PFSK-1 (cell line): Measurements from ENCODE around the gene CAMTA1.

Source experiments
- FOXP2 ChIP-seq: optimal IDR thresholded peaks from 2 replicates; pipeline ENCODE3; 2011; ENCODE audit warnings: borderline replicate concordance, control low read depth, inconsistent platforms; ENCODE audit not compliant: insufficient read depth; ENCODE audit errors: extremely low read length, extremely low read depth
- POLR2AphosphoS5 ChIP-seq: IDR thresholded peaks from 2 replicates; pipeline ENCODE4 v1.6.1; 2012; ENCODE audit warnings: low read depth, mild to moderate bottlenecking, control low read depth, low read length, moderate library complexity
- SIN3A ChIP-seq: IDR thresholded peaks from 2 replicates; pipeline ENCODE4 v1.6.1; 2012; ENCODE audit warnings: mild to moderate bottlenecking, low read length, moderate library complexity, borderline replicate concordance; ENCODE audit not compliant: insufficient read depth
- TAF1 ChIP-seq: IDR thresholded peaks from 2 replicates; pipeline ENCODE4 v1.6.1; 2012; ENCODE audit warnings: low read length, control low read depth, borderline replicate concordance; ENCODE audit not compliant: insufficient read depth
- TF ChIP-seq, protein P1 (sequence below), 2 experiments: IDR thresholded peaks; 2 replicates each; pipeline versions ENCODE4 v1.6.1 to v1.8.0; 2011 to 2012; ENCODE audit warnings: low read depth in 2 of 2, low read length in 2 of 2, control low read depth in 1 of 2, inconsistent platforms in 1 of 2, mild to moderate bottlenecking in 1 of 2, moderate library complexity in 1 of 2; ENCODE audit not compliant: insufficient read depth in 1 of 2

DNA sequence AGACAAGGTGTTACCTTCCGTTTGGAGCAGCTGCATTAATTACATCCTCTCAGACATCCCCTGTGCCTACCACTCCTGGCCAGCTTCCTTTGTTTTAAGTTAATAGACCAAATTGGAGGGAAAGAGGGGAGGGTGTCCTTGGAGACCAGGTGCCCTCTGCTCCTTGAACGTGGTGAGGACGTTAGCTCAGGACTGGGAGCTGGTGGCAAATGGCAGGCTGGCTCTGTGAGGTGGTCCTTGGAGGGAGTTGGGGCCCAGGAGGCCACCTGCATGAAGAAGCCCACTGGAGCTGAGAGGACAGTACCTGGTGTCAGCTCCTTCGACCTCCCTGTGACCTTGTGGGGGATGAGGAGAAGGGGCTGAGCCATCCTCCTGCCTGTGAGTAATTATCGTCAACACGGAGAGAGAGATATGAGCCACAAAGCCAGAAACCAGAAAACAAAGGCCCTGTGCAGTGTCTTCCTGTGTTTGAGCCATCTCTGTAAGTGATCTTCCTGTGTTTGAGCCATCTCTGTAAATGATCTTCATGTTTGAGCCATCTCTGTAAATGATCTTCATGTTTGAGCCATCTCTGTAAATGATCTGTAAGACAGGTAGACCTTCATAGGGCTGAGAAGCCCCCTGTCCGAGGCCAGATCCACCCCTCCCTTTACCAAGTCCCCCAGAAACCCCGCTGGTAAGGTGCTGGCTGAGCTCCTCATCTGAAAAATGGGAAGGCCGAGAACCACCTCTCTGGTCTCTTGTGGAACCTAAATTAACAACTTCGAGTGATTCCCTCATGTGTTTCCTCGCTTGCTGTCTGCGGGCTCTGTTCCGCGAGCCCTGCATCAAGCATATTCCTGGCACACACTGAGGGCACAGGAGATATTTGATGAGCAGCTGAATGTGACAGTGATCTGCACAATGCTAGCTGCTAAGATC is 126.0 kb downstream of the CAMTA1 start:
- no peak for TF ChIP-seq POLR2AphosphoS5
- no peak for TF ChIP-seq TAF1
- TF ChIP-seq, protein P1, sequence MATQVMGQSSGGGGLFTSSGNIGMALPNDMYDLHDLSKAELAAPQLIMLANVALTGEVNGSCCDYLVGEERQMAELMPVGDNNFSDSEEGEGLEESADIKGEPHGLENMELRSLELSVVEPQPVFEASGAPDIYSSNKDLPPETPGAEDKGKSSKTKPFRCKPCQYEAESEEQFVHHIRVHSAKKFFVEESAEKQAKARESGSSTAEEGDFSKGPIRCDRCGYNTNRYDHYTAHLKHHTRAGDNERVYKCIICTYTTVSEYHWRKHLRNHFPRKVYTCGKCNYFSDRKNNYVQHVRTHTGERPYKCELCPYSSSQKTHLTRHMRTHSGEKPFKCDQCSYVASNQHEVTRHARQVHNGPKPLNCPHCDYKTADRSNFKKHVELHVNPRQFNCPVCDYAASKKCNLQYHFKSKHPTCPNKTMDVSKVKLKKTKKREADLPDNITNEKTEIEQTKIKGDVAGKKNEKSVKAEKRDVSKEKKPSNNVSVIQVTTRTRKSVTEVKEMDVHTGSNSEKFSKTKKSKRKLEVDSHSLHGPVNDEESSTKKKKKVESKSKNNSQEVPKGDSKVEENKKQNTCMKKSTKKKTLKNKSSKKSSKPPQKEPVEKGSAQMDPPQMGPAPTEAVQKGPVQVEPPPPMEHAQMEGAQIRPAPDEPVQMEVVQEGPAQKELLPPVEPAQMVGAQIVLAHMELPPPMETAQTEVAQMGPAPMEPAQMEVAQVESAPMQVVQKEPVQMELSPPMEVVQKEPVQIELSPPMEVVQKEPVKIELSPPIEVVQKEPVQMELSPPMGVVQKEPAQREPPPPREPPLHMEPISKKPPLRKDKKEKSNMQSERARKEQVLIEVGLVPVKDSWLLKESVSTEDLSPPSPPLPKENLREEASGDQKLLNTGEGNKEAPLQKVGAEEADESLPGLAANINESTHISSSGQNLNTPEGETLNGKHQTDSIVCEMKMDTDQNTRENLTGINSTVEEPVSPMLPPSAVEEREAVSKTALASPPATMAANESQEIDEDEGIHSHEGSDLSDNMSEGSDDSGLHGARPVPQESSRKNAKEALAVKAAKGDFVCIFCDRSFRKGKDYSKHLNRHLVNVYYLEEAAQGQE (IDR thresholded peaks at IDR 0.05; ENCODE audit: insufficient read depth in 1 of 2, low read depth in 2 of 2, low read length in 2 of 2): no peak
- no peak for TF ChIP-seq SIN3A
- TF ChIP-seq FOXP2: no peak
